NOMO-1 treated with DMSO at 0.1 percent for 48 hours (cell line): ENCODE measurements around the gene STUB1.
A peak's percentile ranks its signal among the peaks of the same experiment; 100 is the strongest.

Experiments
- DNase-seq: peaks from one replicate; lab custom pipeline; 2025; ENCODE audit not compliant: unreplicated experiment; lab: John Stamatoyannopoulos, UW

The STUB1 gene

GRCh38 chr16:643050-643368 lies 37.2 kb upstream of the STUB1 start:
- no peak for DNase-seq

DNA sequence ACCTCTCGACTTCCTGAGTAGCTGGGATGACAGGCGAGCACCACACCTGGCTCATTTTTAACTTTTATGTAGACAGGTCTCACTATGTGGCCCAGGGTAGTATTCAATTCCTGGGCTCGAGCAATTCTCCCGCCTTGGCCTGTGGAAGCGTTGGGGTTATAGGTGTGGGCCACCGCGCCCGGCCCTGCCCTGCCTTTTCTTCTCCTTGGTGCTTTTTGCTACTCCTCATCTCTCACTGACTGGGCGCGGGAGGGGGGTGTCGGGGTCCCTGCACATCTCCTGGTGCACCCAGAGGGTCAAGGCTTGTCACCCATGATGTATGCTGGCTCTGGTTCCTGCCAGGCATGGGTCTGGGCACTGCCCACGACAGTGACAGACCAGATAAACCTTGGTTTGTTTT lies 35.7 kb upstream of the STUB1 start:
- no peak for DNase-seq

- DNase-seq: no peak
These were observed 34.1 kb upstream of the STUB1 start for GRCh38 chr16:645852-646678.

DNA sequence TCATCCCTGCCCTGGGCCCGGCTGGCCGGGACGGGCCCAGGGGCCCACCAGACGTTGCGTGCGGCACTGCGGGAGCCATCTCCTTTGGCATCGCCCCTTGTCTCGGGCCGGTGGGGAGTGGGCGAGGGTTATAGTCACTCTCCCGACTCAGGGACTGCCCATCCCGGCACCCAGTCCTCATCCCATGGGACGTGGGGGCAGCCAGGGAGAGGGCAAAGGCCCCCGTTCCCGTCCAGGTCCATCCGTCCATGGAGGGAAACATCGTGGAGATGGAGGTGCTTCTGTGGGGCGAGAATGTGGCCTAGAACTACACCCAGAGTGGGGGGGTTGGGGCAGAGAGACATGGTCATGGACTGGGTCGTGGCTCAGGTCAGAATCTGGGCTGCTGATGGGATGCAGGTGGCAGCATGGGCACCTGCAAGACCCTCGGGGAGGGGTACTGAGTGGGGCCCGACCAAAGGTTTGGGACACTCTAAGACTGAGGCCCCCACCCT lies 33.5 kb upstream of the STUB1 start:
- no peak for DNase-seq

GRCh38 chr16:647173-647902 lies 32.9 kb upstream of the STUB1 start:
- DNase-seq: no peak

DNA sequence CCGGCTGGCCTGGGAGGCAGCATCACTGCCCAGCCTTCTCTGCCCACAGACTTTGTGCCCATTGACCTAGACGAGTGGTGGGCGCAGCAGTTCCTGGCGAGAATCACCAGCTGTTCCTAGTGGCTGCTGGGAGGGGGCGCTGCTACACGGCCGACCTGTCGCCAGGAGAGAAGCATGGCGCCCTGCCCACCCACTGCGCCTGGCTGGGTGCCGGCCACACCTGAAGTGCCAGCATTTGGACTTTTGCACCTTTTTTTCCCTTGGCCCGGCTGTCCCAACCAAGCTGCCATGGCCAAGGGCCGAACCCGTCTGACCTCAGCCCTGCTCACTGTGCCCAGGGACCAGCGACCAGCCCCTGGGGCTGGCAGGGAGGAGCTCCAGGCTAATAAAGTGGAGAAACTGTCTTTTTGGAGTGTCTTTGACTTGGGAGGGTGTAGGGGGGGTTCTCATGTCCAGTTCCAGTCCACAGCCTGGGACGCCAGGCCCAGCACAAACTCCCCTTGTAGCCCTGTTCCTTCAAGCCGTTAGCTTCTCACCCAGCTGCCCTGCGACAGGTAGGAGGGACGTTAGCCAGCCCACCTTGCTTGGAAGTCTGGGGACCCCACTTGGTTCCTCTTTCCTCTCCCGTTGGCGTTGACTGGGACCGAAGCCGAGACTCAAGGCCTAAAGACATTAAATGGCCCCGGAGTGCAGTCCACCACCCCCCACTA lies 32.0 kb upstream of the STUB1 start:
- peak; percentile 38 for DNase-seq

- DNase-seq: peak; percentile 90
These were observed 31.2 kb upstream of the STUB1 start, which contains the start of gene WDR90 for GRCh38 chr16:648781-649589. TSS of gene WDR90 (plus strand) at chr16:649365. CDS start at chr16:649417, 52 bp downstream.

DNA sequence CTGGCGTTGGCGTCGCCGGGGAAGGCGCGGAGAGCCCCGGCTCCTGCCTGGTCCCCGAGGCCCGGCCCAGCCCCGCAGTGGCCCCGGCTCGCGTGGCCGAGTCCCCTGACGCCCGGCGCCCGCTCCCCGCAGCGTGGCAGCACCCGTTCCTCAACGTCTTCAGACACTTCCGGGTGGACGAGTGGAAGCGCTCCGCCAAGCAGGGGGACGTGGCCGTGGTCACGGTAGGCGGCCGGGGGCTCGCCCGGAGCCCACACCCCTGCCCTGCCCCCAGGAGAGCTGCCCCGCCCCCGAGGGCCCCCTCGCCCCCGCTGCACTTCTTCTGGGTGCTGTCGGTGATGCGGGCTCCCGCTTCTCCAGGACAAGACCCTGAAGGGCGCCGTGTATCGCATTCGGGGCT lies 30.6 kb upstream of the STUB1 start:
- peak; percentile 10 for DNase-seq

DNA sequence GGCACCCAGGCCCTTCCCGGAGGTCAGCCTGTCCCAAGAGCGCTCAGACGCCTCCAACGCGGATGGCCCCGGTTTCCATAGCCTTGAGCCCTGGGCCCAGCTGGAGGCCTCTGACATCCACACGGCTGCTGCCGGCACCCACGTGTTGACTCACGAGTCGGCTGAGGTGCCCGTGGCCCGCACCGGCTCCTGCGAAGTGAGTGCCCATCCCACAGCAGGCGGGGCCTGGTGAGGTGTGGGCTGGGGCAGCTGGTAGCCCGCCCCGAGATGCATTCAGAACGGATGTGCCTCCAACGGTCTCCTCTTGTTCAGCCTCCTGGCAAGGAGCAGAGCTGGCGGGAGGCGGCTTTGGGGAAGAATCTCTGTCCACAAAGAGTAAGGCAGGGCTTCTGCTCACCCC lies 28.4 kb upstream of the STUB1 start:
- DNase-seq: no peak

- DNase-seq: no peak
These were observed 27.5 kb upstream of the STUB1 start for GRCh38 chr16:652454-653305.

DNA sequence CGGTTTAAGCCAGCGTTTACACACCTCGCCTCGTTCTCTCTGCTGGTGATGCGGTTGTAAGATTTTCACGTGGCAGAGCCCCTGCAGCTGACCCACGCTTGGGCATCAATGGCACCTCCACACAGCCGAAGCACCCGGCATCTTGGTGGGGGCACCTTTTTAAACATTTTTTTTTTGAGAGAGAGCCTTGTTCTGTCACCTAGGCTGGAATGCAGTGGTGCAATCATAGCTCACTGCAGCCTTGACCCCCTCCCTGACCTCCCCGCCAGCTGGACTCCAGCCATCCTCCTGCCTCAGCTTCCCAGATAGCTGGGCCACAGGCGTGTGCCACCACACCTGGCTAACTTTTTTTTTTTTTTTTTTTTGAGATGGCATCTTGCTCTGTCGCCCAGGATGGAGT lies 26.2 kb upstream of the STUB1 start:
- no peak for DNase-seq

- no peak for DNase-seq
These were observed 22.7 kb upstream of the STUB1 start for GRCh38 chr16:657487-657886.

GRCh38 chr16:658679-659571 lies 21.3 kb upstream of the STUB1 start:
- no peak for DNase-seq

DNA sequence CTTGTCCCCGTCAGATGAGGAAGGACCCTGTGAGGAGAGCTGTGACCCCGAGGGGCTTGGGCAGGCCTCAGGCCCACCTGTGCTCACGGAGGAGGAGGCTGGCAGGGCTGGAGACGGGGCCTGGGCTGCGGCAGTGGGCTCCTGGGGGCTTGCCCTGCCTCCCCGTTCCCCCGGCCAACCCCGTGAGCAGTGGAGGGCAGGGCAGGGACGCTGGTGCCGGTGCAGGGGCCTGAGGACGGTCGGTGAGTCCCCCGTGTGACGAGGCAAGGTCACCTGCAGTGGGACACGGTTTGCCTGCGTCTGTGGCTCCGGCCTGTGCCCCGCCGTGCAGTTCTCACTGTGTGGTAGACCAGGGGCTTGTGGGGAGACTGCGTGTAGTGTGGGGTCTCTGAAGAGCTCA lies 20.6 kb upstream of the STUB1 start:
- no peak for DNase-seq

DNA sequence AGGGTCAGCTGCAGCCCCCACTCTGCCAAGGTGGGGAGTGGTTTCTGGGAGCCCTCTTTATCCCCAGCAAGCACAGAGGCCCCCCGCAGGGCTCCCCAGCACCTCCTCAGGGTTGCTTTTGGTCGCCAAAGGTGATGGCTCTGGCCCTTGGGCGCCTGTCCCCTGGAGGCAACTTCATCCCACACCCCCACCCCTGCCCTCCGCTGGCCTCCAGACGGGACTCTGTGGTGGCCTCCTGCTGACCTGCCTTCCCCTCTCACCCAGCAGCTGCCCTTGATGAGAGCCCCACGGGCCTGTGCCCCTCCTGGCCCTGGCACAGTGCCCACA lies 20.1 kb upstream of the STUB1 start:
- no peak for DNase-seq

- peak; percentile 84 for DNase-seq
These were observed 19.6 kb upstream of the STUB1 start for GRCh38 chr16:660459-661183.

GRCh38 chr16:661184-661821 lies 18.9 kb upstream of the STUB1 start:
- DNase-seq: no peak

- no peak for DNase-seq
These were observed 18.1 kb upstream of the STUB1 start for GRCh38 chr16:662095-662494.
